ENCODE results near the gene CSNK1G2. TPM values are rescaled to one million over a fixed set of nuclear protein-coding genes. Genes with fewer than 3 reads are reported as not detected.
A peak's percentile ranks its signal among the peaks of the same experiment; 100 is the strongest.

The CSNK1G2 gene
- total and polyA plus RNA-seq, 2 experiments from 2014 or later = 56.8 to 82.5 TPM

DNA sequence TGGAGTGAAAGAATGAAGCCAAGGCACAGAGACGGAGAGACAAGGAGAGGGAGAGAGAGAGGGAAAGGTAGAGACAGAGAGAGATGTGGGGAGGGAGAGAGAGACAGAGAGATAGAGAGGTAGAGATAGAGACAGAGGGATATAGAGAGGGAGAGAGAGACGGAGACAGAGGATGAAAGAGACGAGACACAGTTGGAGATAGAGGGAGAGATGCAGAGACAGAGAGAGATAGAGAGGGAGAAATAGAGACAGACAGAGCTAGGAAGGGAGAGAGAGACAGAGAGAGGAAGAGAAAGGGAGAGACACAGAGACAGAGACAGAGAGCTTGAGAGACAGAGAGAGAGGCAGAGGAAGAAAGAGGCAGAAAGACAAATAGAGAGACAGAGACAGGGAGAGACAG, 4.5 kb upstream of the CSNK1G2 start:
- H3K36me3 ChIP-seq (replicated peaks; ENCODE audit: insufficient read depth, low read depth) = no peaks in the 10 kb centered on the region
- no peaks in the 10 kb centered on the region for H4K20me1 ChIP-seq (ENCODE audit: insufficient read depth, poor library complexity, severe bottlenecking)
- no peak overlapping the region for H2AFZ ChIP-seq
- peaks cover 10% of the 10 kb centered on the region for H3K4me1 ChIP-seq (ENCODE audit: insufficient read depth)
- no peaks in the 10 kb centered on the region for H3K9me3 ChIP-seq (ENCODE audit: low read depth)
- H3K27me3 ChIP-seq = no peaks in the 10 kb centered on the region
- TF ChIP-seq, protein P1, sequence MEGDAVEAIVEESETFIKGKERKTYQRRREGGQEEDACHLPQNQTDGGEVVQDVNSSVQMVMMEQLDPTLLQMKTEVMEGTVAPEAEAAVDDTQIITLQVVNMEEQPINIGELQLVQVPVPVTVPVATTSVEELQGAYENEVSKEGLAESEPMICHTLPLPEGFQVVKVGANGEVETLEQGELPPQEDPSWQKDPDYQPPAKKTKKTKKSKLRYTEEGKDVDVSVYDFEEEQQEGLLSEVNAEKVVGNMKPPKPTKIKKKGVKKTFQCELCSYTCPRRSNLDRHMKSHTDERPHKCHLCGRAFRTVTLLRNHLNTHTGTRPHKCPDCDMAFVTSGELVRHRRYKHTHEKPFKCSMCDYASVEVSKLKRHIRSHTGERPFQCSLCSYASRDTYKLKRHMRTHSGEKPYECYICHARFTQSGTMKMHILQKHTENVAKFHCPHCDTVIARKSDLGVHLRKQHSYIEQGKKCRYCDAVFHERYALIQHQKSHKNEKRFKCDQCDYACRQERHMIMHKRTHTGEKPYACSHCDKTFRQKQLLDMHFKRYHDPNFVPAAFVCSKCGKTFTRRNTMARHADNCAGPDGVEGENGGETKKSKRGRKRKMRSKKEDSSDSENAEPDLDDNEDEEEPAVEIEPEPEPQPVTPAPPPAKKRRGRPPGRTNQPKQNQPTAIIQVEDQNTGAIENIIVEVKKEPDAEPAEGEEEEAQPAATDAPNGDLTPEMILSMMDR (IDR thresholded peaks at IDR 0.05; ENCODE audit: poor library complexity) = no peak
- TF ChIP-seq EZH2phosphoT487 (IDR thresholded peaks at IDR 0.05; ENCODE audit: low read depth, severe bottlenecking, unreplicated experiment) = no peak
- no peak overlapping the region for H3K4me2 ChIP-seq
- WGBS (ENCODE audit: low lambda C conversion rate, missing lambda C conversion rate) = 90% methylated on average over 3 of the region's 3 CpGs
- peak overlapping the region; percentile 51 for H3K27ac ChIP-seq
- no peak overlapping the region for H3K4me3 ChIP-seq
- no peak for DNase-seq (ENCODE audit: low spot score)
- peaks cover 1% of the 10 kb centered on the region for H3K79me2 ChIP-seq
- H3K9me2 ChIP-seq (replicated peaks; ENCODE audit: insufficient read depth) = no peaks in the 10 kb centered on the region

DNA sequence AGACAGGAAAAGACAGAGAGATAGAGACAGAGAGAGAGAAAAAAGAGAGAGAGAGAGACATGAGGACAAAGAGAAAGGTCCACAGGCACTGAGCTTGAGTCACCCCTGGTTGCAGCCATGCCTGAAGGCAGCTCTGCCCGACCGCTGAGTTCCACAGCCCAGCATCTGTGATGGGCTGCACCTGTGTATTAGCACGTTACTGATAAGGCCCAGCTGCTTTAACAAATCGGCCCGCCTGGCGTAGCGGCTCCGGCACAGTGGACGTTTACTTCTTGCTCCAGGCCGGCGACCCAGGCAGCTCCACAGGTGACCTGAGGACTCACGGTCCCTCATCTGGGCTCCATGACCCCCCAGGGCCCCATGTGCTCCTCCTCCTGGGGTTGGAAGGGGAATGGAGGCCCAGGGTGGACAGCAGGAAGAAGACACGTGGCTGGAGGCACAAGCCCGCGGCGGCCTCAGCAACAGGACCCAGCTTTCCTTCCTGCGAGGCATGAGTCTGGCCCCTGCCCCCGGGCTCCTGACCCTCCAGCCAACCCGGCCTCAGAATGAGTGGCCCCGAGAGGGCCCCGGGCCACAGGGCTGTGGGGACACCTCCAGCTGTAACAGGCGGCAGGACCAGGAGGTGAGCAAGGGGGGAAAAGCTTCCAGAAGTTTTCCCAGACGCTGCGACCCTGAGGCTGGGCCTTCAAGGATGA, 3.9 kb upstream of the CSNK1G2 start:
- Histone ChIP-seq H3K27ac (no peak overlapping the region), H3K4me3 (no peak overlapping the region), H3K9me2 (replicated peaks; ENCODE audit: insufficient read depth) (no peaks in the 10 kb centered on the region), H3K4me2 (no peak overlapping the region), H3K4me1 (ENCODE audit: insufficient read depth) (peaks cover 10% of the 10 kb centered on the region), H3K27me3 (no peaks in the 10 kb centered on the region), H3K36me3 (replicated peaks; ENCODE audit: insufficient read depth, low read depth) (no peaks in the 10 kb centered on the region), H4K20me1 (ENCODE audit: insufficient read depth, poor library complexity, severe bottlenecking) (no peaks in the 10 kb centered on the region), H3K9me3 (ENCODE audit: low read depth) (no peaks in the 10 kb centered on the region), H2AFZ (no peak overlapping the region), H3K79me2 (peaks cover 6% of the 10 kb centered on the region)
- DNase-seq (ENCODE audit: low spot score) = no peak
- WGBS (ENCODE audit: low lambda C conversion rate, missing lambda C conversion rate) = 92% methylated on average over 24 of the region's 24 CpGs
- TF ChIP-seq, protein P1 (IDR thresholded peaks at IDR 0.05; ENCODE audit: poor library complexity) = no peak
- no peak for TF ChIP-seq EZH2phosphoT487 (IDR thresholded peaks at IDR 0.05; ENCODE audit: low read depth, severe bottlenecking, unreplicated experiment)
- no peak for TF ChIP-seq EZH2 (IDR thresholded peaks at IDR 0.05; ENCODE audit: borderline replicate concordance)

DNA sequence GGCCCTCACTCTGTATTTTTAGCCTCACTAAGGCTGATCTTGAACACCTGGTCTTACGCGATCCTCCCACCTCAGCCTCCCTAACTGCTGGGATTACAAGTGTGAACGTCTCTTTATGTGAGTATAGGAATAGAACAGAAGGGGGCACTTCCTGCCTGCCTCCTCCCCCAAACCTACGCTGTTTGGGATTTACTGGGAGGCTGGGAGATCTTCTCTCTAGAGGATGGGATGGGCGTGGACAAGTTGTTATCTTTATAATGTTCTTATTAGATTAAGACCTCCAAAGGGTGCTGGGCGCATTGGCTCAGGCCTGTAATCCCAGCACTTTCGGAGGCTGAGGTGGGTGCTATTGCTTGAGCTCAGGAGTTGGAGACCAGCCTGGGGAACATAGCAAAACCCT, 2.9 kb upstream of the CSNK1G2 start:
- no peak overlapping the region for H3K27ac ChIP-seq
- H3K36me3 ChIP-seq (replicated peaks; ENCODE audit: insufficient read depth, low read depth) = no peaks in the 10 kb centered on the region
- no peaks in the 10 kb centered on the region for H3K27me3 ChIP-seq
- H2AFZ ChIP-seq = no peak overlapping the region
- H4K20me1 ChIP-seq (ENCODE audit: insufficient read depth, poor library complexity, severe bottlenecking) = peaks cover 7% of the 10 kb centered on the region
- WGBS (ENCODE audit: low lambda C conversion rate, missing lambda C conversion rate) = 53% methylated on average over 7 of the region's 7 CpGs
- TF ChIP-seq EZH2phosphoT487 (IDR thresholded peaks at IDR 0.05; ENCODE audit: low read depth, severe bottlenecking, unreplicated experiment) (no peak), EZH2 (IDR thresholded peaks at IDR 0.05; ENCODE audit: borderline replicate concordance) (no peak)
- TF ChIP-seq, protein P1 (IDR thresholded peaks at IDR 0.05; ENCODE audit: poor library complexity) = no peak
- H3K4me3 ChIP-seq = no peak overlapping the region
- peaks cover 16% of the 10 kb centered on the region for H3K4me1 ChIP-seq (ENCODE audit: insufficient read depth)
- H3K9me3 ChIP-seq (ENCODE audit: low read depth) = no peaks in the 10 kb centered on the region
- H3K79me2 ChIP-seq = peaks cover 16% of the 10 kb centered on the region
- no peaks in the 10 kb centered on the region for H3K9me2 ChIP-seq (replicated peaks; ENCODE audit: insufficient read depth)
- no peak for DNase-seq (ENCODE audit: low spot score)
- no peak overlapping the region for H3K4me2 ChIP-seq

Measured in hepatocyte (in vitro differentiated cells).